ENCODE results near the gene HSPBAP1.

- TF ChIP-seq HNRNPK (IDR thresholded peaks at IDR 0.05; ENCODE audit: low read depth, low read length, poor library complexity, severe bottlenecking), result no peak
- no peak for TF ChIP-seq ETV6 (IDR thresholded peaks at IDR 0.05; ENCODE audit: borderline replicate concordance in 1 of 2, low read depth in 2 of 2, low read length in 1 of 2)
- TF ChIP-seq ETV6 (CRISPR knock-in tag; IDR thresholded peaks at IDR 0.05; ENCODE audit: borderline replicate concordance), result no peak
- no peak for TF ChIP-seq MXI1 (IDR thresholded peaks at IDR 0.05; ENCODE audit: low read depth, low read length)
- no peak for TF ChIP-seq BHLHE40 (IDR thresholded peaks at IDR 0.05; ENCODE audit: low read length)
- no peak for TF ChIP-seq CHD4 (IDR thresholded peaks at IDR 0.05; ENCODE audit: insufficient read depth, insufficient replicate concordance, low read depth, low read length, poor library complexity, severe bottlenecking)
- TF ChIP-seq SNRNP70 (optimal IDR thresholded peaks at IDR 0.05; ENCODE audit: low read depth, low read length), result no peak
Measured at GRCh38 chr3:122784436-122784835, 9.2 kb downstream of the HSPBAP1 start.
